GOT3 (cell line): ENCODE data around the gene WBP1.
"Not testable (repeated sequence)": the region's sequence is repeated elsewhere in the genome, so short reads cannot be mapped to it uniquely, and the experiment has no call there.

Experiments
- DNase-seq: peaks from one replicate; lab custom pipeline; 2025; ENCODE audit warnings: mixed read lengths; lab: John Stamatoyannopoulos, UW

WBP1 gene

GRCh38 chr2:74482801-74483674, 24.8 kb downstream of the WBP1 start, which contains the start of the genes CCDC142 and TTC31:
Gene CCDC142, minus strand, starts transcription at chr2:74482998. Its CDS starts 161 bp downstream, at chr2:74482837.
Gene TTC31, plus strand, starts transcription at chr2:74483081. Its CDS starts 15 bp downstream, at chr2:74483096.
- DNase-seq, result peak; percentile 86

GRCh38 chr2:74483675-74484164, 25.5 kb downstream of the WBP1 start:
- not testable (repeated sequence) for DNase-seq

GRCh38 chr2:74486141-74486540, 27.9 kb downstream of the WBP1 start:
- DNase-seq, result no peak

GRCh38 chr2:74488643-74489481, 30.6 kb downstream of the WBP1 start:
- DNase-seq, result no peak

GRCh38 chr2:74489906-74490305, 31.7 kb downstream of the WBP1 start:
- no peak for DNase-seq

- DNase-seq, result no peak
Measured at GRCh38 chr2:74491648-74492544, 33.7 kb downstream of the WBP1 start.

- DNase-seq, result no peak
Measured at GRCh38 chr2:74493546-74493945, 35.3 kb downstream of the WBP1 start.

- no peak for DNase-seq
Measured at GRCh38 chr2:74495440-74495839, 37.2 kb downstream of the WBP1 start.

GRCh38 chr2:74496997-74497776, 38.9 kb downstream of the WBP1 start:
- no peak for DNase-seq

GRCh38 chr2:74497777-74498499, 39.7 kb downstream of the WBP1 start:
- DNase-seq, result no peak

- DNase-seq, result no peak
Measured at GRCh38 chr2:74498500-74499266, 40.4 kb downstream of the WBP1 start.

- DNase-seq, result no peak
Measured at GRCh38 chr2:74499267-74499939, 41.2 kb downstream of the WBP1 start, which contains the start of gene LBX2. Gene LBX2, minus strand, starts transcription at chr2:74499603. Its CDS starts 66 bp downstream, at chr2:74499537.

GRCh38 chr2:74499940-74500577, 41.8 kb downstream of the WBP1 start:
- DNase-seq, result no peak

- no peak for DNase-seq
Measured at GRCh38 chr2:74500578-74500946, 42.3 kb downstream of the WBP1 start.

- DNase-seq, result no peak
Measured at GRCh38 chr2:74501335-74502071, 43.3 kb downstream of the WBP1 start.

GRCh38 chr2:74502147-74502719, 44.0 kb downstream of the WBP1 start:
- DNase-seq, result no peak
